HUES48 (cell line): ENCODE measurements around the gene C5orf22.
A peak's percentile ranks its signal among the peaks of the same experiment; 100 is the strongest.
"Not testable (repeated sequence)": the region's sequence is repeated elsewhere in the genome, so short reads cannot be mapped to it uniquely, and the experiment has no call there.

Experiments used
- H3K27ac ChIP-seq: one replicate; pipeline ENCODE4 v1.7.0; 2013; ENCODE audit warnings: low read depth, low read length, inconsistent platforms
- H3K27me3 ChIP-seq: 2 replicates; pipeline ENCODE4 v1.6.1; 2013; ENCODE audit warnings: mild to moderate bottlenecking, low read length; ENCODE audit not compliant: control insufficient read depth, insufficient read depth
- H3K36me3 ChIP-seq: 2 replicates; pipeline ENCODE4 v1.6.1; 2013; ENCODE audit warnings: low read length; ENCODE audit not compliant: control insufficient read depth, insufficient read depth
- H3K4me1 ChIP-seq: 2 replicates; pipeline ENCODE4 v1.6.1; 2013; ENCODE audit warnings: mild to moderate bottlenecking, low read length; ENCODE audit not compliant: control insufficient read depth, insufficient read depth
- H3K4me3 ChIP-seq: 2 replicates; pipeline ENCODE4 v1.5.1; 2013; ENCODE audit warnings: mild to moderate bottlenecking, low read depth, low read length
- H3K9ac ChIP-seq: 2 replicates; pipeline ENCODE4 v1.6.1; 2013; ENCODE audit warnings: mild to moderate bottlenecking, low read depth, low read length, moderate library complexity
- H3K9me3 ChIP-seq: 2 replicates; pipeline ENCODE4 v1.6.1; 2013; ENCODE audit warnings: low read length; ENCODE audit not compliant: control insufficient read depth, insufficient read depth

The C5orf22 gene

GRCh38 chr5:31511305-31511704 is 20.8 kb upstream of the C5orf22 start:
- Histone ChIP-seq H3K27ac (no peak overlapping the region), H3K9ac (no peak overlapping the region), H3K4me1 (no peaks in the 10 kb centered on the region), H3K4me3 (no peak overlapping the region), H3K36me3 (peaks cover 90% of the 10 kb centered on the region), H3K9me3 (no peaks in the 10 kb centered on the region), H3K27me3 (no peaks in the 10 kb centered on the region)

GRCh38 chr5:31516802-31517201 is 15.3 kb upstream of the C5orf22 start:
- H3K9ac ChIP-seq: no peak overlapping the region
- H3K4me1 ChIP-seq: no peaks in the 10 kb centered on the region
- H3K36me3 ChIP-seq: peaks cover 79% of the 10 kb centered on the region
- H3K27me3 ChIP-seq: no peaks in the 10 kb centered on the region
- no peaks in the 10 kb centered on the region for H3K9me3 ChIP-seq
- H3K27ac ChIP-seq: no peak overlapping the region
- H3K4me3 ChIP-seq: no peak overlapping the region

GRCh38 chr5:31523041-31523440 is 9.1 kb upstream of the C5orf22 start:
- no peaks in the 10 kb centered on the region for H3K9me3 ChIP-seq
- H3K27me3 ChIP-seq: no peaks in the 10 kb centered on the region
- no peak overlapping the region for H3K27ac ChIP-seq
- no peak overlapping the region for H3K4me3 ChIP-seq
- no peak overlapping the region for H3K9ac ChIP-seq
- no peaks in the 10 kb centered on the region for H3K4me1 ChIP-seq
- peaks cover 93% of the 10 kb centered on the region for H3K36me3 ChIP-seq

GRCh38 chr5:31530541-31531265 is 1.4 kb upstream of the C5orf22 start:
- H3K4me3 ChIP-seq: peak overlapping the region; percentile 92
- H3K27ac ChIP-seq: no peak overlapping the region
- peaks cover 58% of the 10 kb centered on the region for H3K36me3 ChIP-seq
- H3K27me3 ChIP-seq: no peaks in the 10 kb centered on the region
- H3K9me3 ChIP-seq: no peaks in the 10 kb centered on the region
- peaks cover 14% of the 10 kb centered on the region for H3K4me1 ChIP-seq
- peak overlapping the region; percentile 66; the same call in 1 of the 2 replicates for H3K9ac ChIP-seq

- H3K4me1 ChIP-seq: peaks cover 14% of the 10 kb centered on the region
- H3K9ac ChIP-seq: peak overlapping the region; percentile 66
- H3K36me3 ChIP-seq: peaks cover 56% of the 10 kb centered on the region
- H3K4me3 ChIP-seq: peak overlapping the region; percentile 92
- H3K27ac ChIP-seq: peak overlapping the region; percentile 78
- no peaks in the 10 kb centered on the region for H3K27me3 ChIP-seq
- H3K9me3 ChIP-seq: no peaks in the 10 kb centered on the region
These were observed 586 bp upstream of the C5orf22 start for GRCh38 chr5:31531543-31531887.

GRCh38 chr5:31534527-31535046 is 2.5 kb downstream of the C5orf22 start:
- H3K9me3 ChIP-seq: no peaks in the 10 kb centered on the region
- no peaks in the 10 kb centered on the region for H3K27me3 ChIP-seq
- no peak overlapping the region for H3K4me3 ChIP-seq
- H3K9ac ChIP-seq: no peak overlapping the region
- H3K27ac ChIP-seq: no peak overlapping the region
- peaks cover 60% of the 10 kb centered on the region for H3K36me3 ChIP-seq
- peaks cover 14% of the 10 kb centered on the region for H3K4me1 ChIP-seq

- peaks cover 83% of the 10 kb centered on the region for H3K36me3 ChIP-seq
- H3K4me1 ChIP-seq: peaks cover 5% of the 10 kb centered on the region
- H3K27ac ChIP-seq: no peak overlapping the region
- H3K4me3 ChIP-seq: no peak overlapping the region
- no peaks in the 10 kb centered on the region for H3K27me3 ChIP-seq
- H3K9ac ChIP-seq: no peak overlapping the region
- no peaks in the 10 kb centered on the region for H3K9me3 ChIP-seq
These were observed 4.8 kb downstream of the C5orf22 start for GRCh38 chr5:31536873-31537272.

- Histone ChIP-seq H3K9ac (no peak overlapping the region), H3K27me3 (no peaks in the 10 kb centered on the region), H3K9me3 (no peaks in the 10 kb centered on the region), H3K27ac (no peak overlapping the region), H3K4me3 (no peak overlapping the region), H3K4me1 (peaks cover 5% of the 10 kb centered on the region), H3K36me3 (peaks cover 86% of the 10 kb centered on the region)
These were observed 5.2 kb downstream of the C5orf22 start for GRCh38 chr5:31537349-31537748.

GRCh38 chr5:31537851-31538250 is 5.8 kb downstream of the C5orf22 start:
- Histone ChIP-seq H3K36me3 (peaks cover 91% of the 10 kb centered on the region), H3K27me3 (no peaks in the 10 kb centered on the region), H3K9ac (no peak overlapping the region)

GRCh38 chr5:31549114-31549513 is 17.0 kb downstream of the C5orf22 start:
- not testable (repeated sequence) for H3K27me3 ChIP-seq, H3K9ac ChIP-seq, H3K27ac ChIP-seq, H3K4me1 ChIP-seq, H3K4me3 ChIP-seq, H3K9me3 ChIP-seq
- H3K36me3 ChIP-seq: peaks cover 77% of the 10 kb centered on the region

More at GRCh38 chr5:31537851-31538250, 5.8 kb downstream of the C5orf22 start:
- Histone ChIP-seq H3K4me3 (no peak overlapping the region), H3K9me3 (no peaks in the 10 kb centered on the region), H3K4me1 (peaks cover 5% of the 10 kb centered on the region), H3K27ac (no peak overlapping the region)

GRCh38 chr5:31551878-31552277 is 19.8 kb downstream of the C5orf22 start:
- no peaks in the 10 kb centered on the region for H3K27me3 ChIP-seq
- H3K9me3 ChIP-seq: no peaks in the 10 kb centered on the region
- H3K9ac ChIP-seq: no peak overlapping the region
- no peak overlapping the region for H3K27ac ChIP-seq
- peaks cover 66% of the 10 kb centered on the region for H3K36me3 ChIP-seq
- H3K4me3 ChIP-seq: no peak overlapping the region
- H3K4me1 ChIP-seq: no peaks in the 10 kb centered on the region
